Measurements from ENCODE around the gene RHEX.

DNA sequence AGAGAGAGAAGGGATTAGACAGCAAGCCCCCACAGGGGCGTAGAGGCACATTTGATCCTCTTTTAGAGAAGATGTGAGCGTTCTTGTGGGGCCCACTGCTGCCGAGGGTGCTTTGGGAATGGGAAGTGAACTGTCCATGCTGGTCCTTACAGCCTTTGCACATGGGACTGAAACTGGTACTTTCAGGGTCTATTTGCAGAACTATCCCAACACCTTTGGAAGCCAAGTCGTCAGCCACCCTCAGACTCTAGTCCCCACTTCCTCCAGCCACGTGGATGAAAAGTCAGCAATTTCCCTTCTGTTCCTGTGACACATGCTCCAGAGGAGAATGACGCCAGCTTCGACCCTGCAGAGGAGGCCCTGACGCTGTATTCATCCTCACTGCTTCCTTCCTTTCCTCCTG lies 47.2 kb upstream of the RHEX start:
- no peak for TF ChIP-seq EZH2 (IDR thresholded peaks at IDR 0.05)
- TF ChIP-seq CTCF (IDR thresholded peaks at IDR 0.05) = no peak
- no peak for TF ChIP-seq EZH2phosphoT487 (IDR thresholded peaks at IDR 0.05)

Measured in neural progenitor cell (in vitro differentiated cells).